H9 (cell line): Measurements from ENCODE around the gene NHLRC4. TPM values are rescaled to one million over a fixed set of nuclear protein-coding genes. Genes with fewer than 3 reads are reported as not detected.

Source experiments
- DNase-seq: peaks from one replicate; pipeline ENCODE4 v3.0.0-alpha.2; 2017
- H2AFZ ChIP-seq: one replicate; pipeline ENCODE4 v1.6.1; 2013; ENCODE audit warnings: mild to moderate bottlenecking, low read length, control low read depth, moderate library complexity
- H2AK5ac ChIP-seq: 2 replicates; pipeline ENCODE4 v1.6.1; 2013; ENCODE audit warnings: low read length, control low read depth, mixed read lengths; ENCODE audit not compliant: insufficient read length
- H2BK120ac ChIP-seq: one replicate; pipeline ENCODE4 v1.6.1; 2013; ENCODE audit warnings: low read depth, mild to moderate bottlenecking, low read length, control low read depth, inconsistent platforms; ENCODE audit not compliant: poor library complexity, severe bottlenecking
- H2BK12ac ChIP-seq: 2 replicates; pipeline ENCODE4 v1.6.1; 2013; ENCODE audit warnings: low read length, control low read depth, mixed read lengths, low read depth; ENCODE audit not compliant: insufficient read length
- H2BK15ac ChIP-seq: 2 replicates; pipeline ENCODE4 v1.6.1; 2013; ENCODE audit warnings: low read depth, low read length, control low read depth
- H2BK20ac ChIP-seq: one replicate; pipeline ENCODE4 v1.6.1; 2013; ENCODE audit warnings: low read depth, mild to moderate bottlenecking, low read length, control low read depth, inconsistent platforms; ENCODE audit not compliant: poor library complexity, severe bottlenecking
- H2BK5ac ChIP-seq: 2 replicates; pipeline ENCODE4 v1.6.1; 2013; ENCODE audit warnings: low read length, control low read depth, mixed read lengths; ENCODE audit not compliant: insufficient read length
- H3K14ac ChIP-seq: 2 replicates; pipeline ENCODE4 v1.6.1; 2013; ENCODE audit warnings: low read length, control low read depth; ENCODE audit not compliant: insufficient read depth
- H3K18ac ChIP-seq: 2 replicates; pipeline ENCODE4 v1.6.1; 2013; ENCODE audit warnings: low read depth, mild to moderate bottlenecking, mixed read lengths, low read length, control low read depth; ENCODE audit not compliant: insufficient read length
- H3K23ac ChIP-seq: 2 replicates; pipeline ENCODE4 v1.6.1; 2013; ENCODE audit warnings: low read length, control low read depth, mixed read lengths, low read depth; ENCODE audit not compliant: insufficient read length
- H3K23me2 ChIP-seq: 2 replicates; pipeline ENCODE4 v1.6.1; 2013; ENCODE audit warnings: low read depth, mild to moderate bottlenecking, mixed read lengths, low read length, control low read depth; ENCODE audit not compliant: insufficient read length, poor library complexity, severe bottlenecking
- H3K27ac ChIP-seq: 2 replicates; pipeline ENCODE4 v1.5.1; 2013; ENCODE audit warnings: low read length, control low read depth, mixed read lengths, low read depth; ENCODE audit not compliant: insufficient read length
- H3K27me3 ChIP-seq: 2 replicates; pipeline ENCODE4 v1.6.1; 2013; ENCODE audit warnings: low read length, control low read depth, inconsistent platforms; ENCODE audit not compliant: insufficient read depth
- H3K4ac ChIP-seq: 2 replicates; pipeline ENCODE4 v1.6.1; 2013; ENCODE audit warnings: low read depth, mild to moderate bottlenecking, control low read depth, inconsistent platforms, low read length, moderate library complexity
- H3K4me1 ChIP-seq: 2 replicates; pipeline ENCODE4 v1.6.1; 2013; ENCODE audit warnings: low read length, control low read depth, inconsistent platforms; ENCODE audit not compliant: insufficient read depth
- H3K4me2 ChIP-seq: 2 replicates; pipeline ENCODE4 v1.6.1; 2013; ENCODE audit warnings: low read length, control low read depth, mixed read lengths; ENCODE audit not compliant: insufficient read length, insufficient read depth
- H3K56ac ChIP-seq: 2 replicates; pipeline ENCODE4 v1.6.1; 2013; ENCODE audit warnings: low read depth, mild to moderate bottlenecking, mixed read lengths, low read length, control low read depth; ENCODE audit not compliant: insufficient read length
- H3K79me1 ChIP-seq: 2 replicates; pipeline ENCODE4 v1.6.1; 2013; ENCODE audit warnings: low read depth, mild to moderate bottlenecking, moderate library complexity, low read length, control low read depth, inconsistent platforms; ENCODE audit not compliant: insufficient read depth, poor library complexity, severe bottlenecking
- H3K79me2 ChIP-seq: 2 replicates; pipeline ENCODE4 v1.6.1; 2013; ENCODE audit warnings: low read length, control low read depth, inconsistent platforms; ENCODE audit not compliant: insufficient read depth
- H3K9ac ChIP-seq: 2 replicates; pipeline ENCODE4 v1.6.1; 2013; ENCODE audit warnings: low read length, control low read depth, mixed read lengths; ENCODE audit not compliant: insufficient read length; ENCODE audit errors: extremely low read depth
- H3K9me3 ChIP-seq: one replicate; pipeline ENCODE4 v1.6.1; 2013; ENCODE audit warnings: low read depth, low read length, inconsistent platforms; ENCODE audit not compliant: control insufficient read depth
- H3T11ph ChIP-seq: one replicate; pipeline ENCODE4 v1.6.1; 2013; ENCODE audit warnings: mild to moderate bottlenecking, low read length, control low read depth, inconsistent platforms
- H4K20me1 ChIP-seq: one replicate; pipeline ENCODE4 v1.6.1; 2013; ENCODE audit not compliant: control insufficient read depth, insufficient read length, insufficient read depth
- H4K5ac ChIP-seq: 2 replicates; pipeline ENCODE4 v1.6.1; 2013; ENCODE audit warnings: low read depth, mild to moderate bottlenecking, mixed read lengths, low read length, control low read depth; ENCODE audit not compliant: insufficient read length
- H4K8ac ChIP-seq: replicated peaks from 2 replicates; pipeline ENCODE4 v1.6.1; 2013; ENCODE audit warnings: low read length, control low read depth, mixed read lengths, low read depth; ENCODE audit not compliant: insufficient read length
- H4K91ac ChIP-seq: 2 replicates; pipeline ENCODE4 v1.6.1; 2013; ENCODE audit warnings: low read depth, mild to moderate bottlenecking, moderate library complexity, mixed read lengths, low read length, control low read depth; ENCODE audit not compliant: insufficient read length
- H3K27ac Mint-ChIP-seq, 3 experiments: 2 replicates in 2 of 3; 3 replicates in 1 of 3; pipeline ENCODE4 v1.8.0; 2020 to 2021; ENCODE audit warnings: mixed read lengths in 3 of 3, mild to moderate bottlenecking in 1 of 3, moderate library complexity in 1 of 3
- H3K27me3 Mint-ChIP-seq: 2 replicates; pipeline ENCODE4 v1.8.0; 2021; ENCODE audit warnings: low read depth, mild to moderate bottlenecking, moderate library complexity, mixed read lengths
- H3K36me3 Mint-ChIP-seq, 3 experiments: 2 replicates in 2 of 3; 3 replicates in 1 of 3; pipeline ENCODE4 v1.8.0; 2020 to 2021; ENCODE audit warnings: low read depth in 3 of 3, mixed read lengths in 3 of 3; ENCODE audit not compliant: insufficient read depth in 1 of 3
- H3K4me1 Mint-ChIP-seq, 2 experiments: 2 replicates each; pipeline ENCODE4 v1.8.0; 2020; ENCODE audit warnings: mixed read lengths in 2 of 2
- H3K4me3 Mint-ChIP-seq, 2 experiments: 2 replicates in 1 of 2; 3 replicates in 1 of 2; pipeline ENCODE4 v1.8.0; 2020 to 2021; ENCODE audit warnings: mild to moderate bottlenecking in 2 of 2, mixed read lengths in 2 of 2, moderate library complexity in 1 of 2
- H3K9me3 Mint-ChIP-seq, 2 experiments: 2 replicates in 1 of 2; 3 replicates in 1 of 2; pipeline ENCODE4 v1.8.0; 2020; ENCODE audit warnings: mild to moderate bottlenecking in 2 of 2, mixed read lengths in 2 of 2, moderate library complexity in 1 of 2
- WGBS: extraction: QIAGEN DNeasy Blood & Tissue Kit; methylation state at CpG from one replicate; pipeline ENCODE4 v1.1.7; 2013; ENCODE audit warnings: missing lambda C conversion rate, low lambda C conversion rate, mixed read lengths; ENCODE audit not compliant: insufficient read length; ENCODE audit errors: extremely low coverage; 5-methylcytosine and 5-hydroxymethylcytosine counted together
- total RNA-seq: library from RNA; stranded (reverse); gene quantifications from 2 replicates; pipeline ENCODE4 v1.2.1, GENCODE V29; 2021
- TF ChIP-seq, protein P1 (sequence below): fragments of 200-600 bp; sonication (generic); conservative IDR thresholded peaks from 3 replicates; pipeline ENCODE4 v1.8.0; 2021; ENCODE audit warnings: antibody characterized with exemption, mild to moderate bottlenecking

Gene NHLRC4
- total RNA-seq, 1 experiment from 2014 or later, result 0.42 TPM

DNA sequence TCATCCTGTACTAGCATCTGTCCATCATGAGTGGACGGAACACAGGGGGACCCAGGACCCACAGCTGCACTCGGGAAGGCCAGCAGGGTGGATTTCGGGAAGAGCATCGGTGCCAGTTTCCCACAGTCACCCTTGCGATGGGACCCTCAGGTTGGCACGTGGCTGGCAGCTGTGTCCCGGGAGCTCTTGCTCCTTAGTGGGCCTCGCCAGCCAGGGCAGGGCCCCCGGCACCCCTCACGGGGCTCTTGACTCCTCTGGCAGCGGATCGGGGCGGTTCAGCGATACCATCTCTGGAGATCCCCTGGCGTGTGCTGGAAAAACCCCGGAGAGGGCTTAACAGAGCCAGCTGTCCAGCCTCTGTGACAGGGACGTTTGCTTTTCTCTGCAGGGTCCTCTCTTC lies 30.1 kb upstream of the NHLRC4 start:
- Histone ChIP-seq H4K5ac (no peak overlapping the region), H2BK15ac (no peak overlapping the region), H3K4ac (no peak overlapping the region), H2AFZ (no peak overlapping the region), H3K27ac (no peak overlapping the region), H3K18ac (no peak overlapping the region), H3K4me1 (no peaks in the 10 kb centered on the region), H3T11ph (no peak overlapping the region), H2BK120ac (no peak overlapping the region), H3K9ac (no peak overlapping the region), H4K91ac (no peak overlapping the region), H2BK5ac (no peak overlapping the region), H2AK5ac (no peak overlapping the region), H3K79me1 (no peaks in the 10 kb centered on the region), H3K56ac (no peak overlapping the region), H3K23me2 (no peaks in the 10 kb centered on the region), H3K23ac (no peak overlapping the region), H3K79me2 (no peaks in the 10 kb centered on the region; the same call in 1 of the 2 replicates), H2BK20ac (no peak overlapping the region), H2BK12ac (no peak overlapping the region), H3K9me3 (no peaks in the 10 kb centered on the region), H3K4me2 (no peak overlapping the region), H3K14ac (no peak overlapping the region), H3K27me3 (no peaks in the 10 kb centered on the region), H4K8ac (no peak overlapping the region), H4K20me1 (no peaks in the 10 kb centered on the region)
- Mint-ChIP-seq H3K27ac (no peak overlapping the region), H3K9me3 (no peaks in the 10 kb centered on the region), H3K27me3 (no peaks in the 10 kb centered on the region), H3K4me3 (no peak overlapping the region), H3K36me3 (peaks cover 3 to 11% (median 6%) of the 10 kb centered on the region in 3 experiments; a peak in 6 of 7 replicates), H3K4me1 (no peaks in the 10 kb centered on the region)
- TF ChIP-seq, protein P1, sequence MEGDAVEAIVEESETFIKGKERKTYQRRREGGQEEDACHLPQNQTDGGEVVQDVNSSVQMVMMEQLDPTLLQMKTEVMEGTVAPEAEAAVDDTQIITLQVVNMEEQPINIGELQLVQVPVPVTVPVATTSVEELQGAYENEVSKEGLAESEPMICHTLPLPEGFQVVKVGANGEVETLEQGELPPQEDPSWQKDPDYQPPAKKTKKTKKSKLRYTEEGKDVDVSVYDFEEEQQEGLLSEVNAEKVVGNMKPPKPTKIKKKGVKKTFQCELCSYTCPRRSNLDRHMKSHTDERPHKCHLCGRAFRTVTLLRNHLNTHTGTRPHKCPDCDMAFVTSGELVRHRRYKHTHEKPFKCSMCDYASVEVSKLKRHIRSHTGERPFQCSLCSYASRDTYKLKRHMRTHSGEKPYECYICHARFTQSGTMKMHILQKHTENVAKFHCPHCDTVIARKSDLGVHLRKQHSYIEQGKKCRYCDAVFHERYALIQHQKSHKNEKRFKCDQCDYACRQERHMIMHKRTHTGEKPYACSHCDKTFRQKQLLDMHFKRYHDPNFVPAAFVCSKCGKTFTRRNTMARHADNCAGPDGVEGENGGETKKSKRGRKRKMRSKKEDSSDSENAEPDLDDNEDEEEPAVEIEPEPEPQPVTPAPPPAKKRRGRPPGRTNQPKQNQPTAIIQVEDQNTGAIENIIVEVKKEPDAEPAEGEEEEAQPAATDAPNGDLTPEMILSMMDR, result no peak
- WGBS, result no CpG with 5 or more reads among the region's 17 CpGs
- no peak for DNase-seq
